Measurements from ENCODE around the gene CENPU. TPM values are rescaled to one million over a fixed set of nuclear protein-coding genes. Genes with fewer than 3 reads are reported as not detected.
"Not testable (repeated sequence)": the region's sequence is repeated elsewhere in the genome, so short reads cannot be mapped to it uniquely, and the experiment has no call there.

Gene CENPU
- polyA plus RNA-seq, 1 experiment = 8.0 TPM

GRCh38 chr4:184745831-184746795 lies 12.2 kb upstream of the CENPU start:
- H3K27me3 ChIP-seq (ENCODE audit: control insufficient read depth, insufficient read depth, low read length) = no peaks in the 10 kb centered on the region
- peaks cover 4% of the 10 kb centered on the region; the same call in 1 of the 2 replicates for H3K9me3 ChIP-seq (ENCODE audit: control insufficient read depth, insufficient read depth, low read length)
- H3K27ac ChIP-seq (ENCODE audit: low read depth, low read length) = no peak overlapping the region
- DNase-seq (ENCODE audit: low read depth, low spot score) = peak; percentile 58
- TF ChIP-seq CTCF (IDR thresholded peaks at IDR 0.05; ENCODE audit: low read depth, low read length) = peak; percentile 90
- no peak overlapping the region for H3K4me3 ChIP-seq (ENCODE audit: low read depth, low read length)
- ChIA-PET POLR2A (interaction anchor here (0.7 to 1.7 kb wide), 5 partner anchors 12 to 153 kb away, joined by 3 to 10 read pairs (median 4); partner anchors contain the start of gene CENPU), CTCF (interaction anchor here (0.6 to 2.7 kb wide), 59 partner anchors 10 to 483 kb away, joined by 3 to 32 read pairs (median 4); partner anchors contain the start of genes ACSL1, CASP3, CENPU and PRIMPOL)

- Histone ChIP-seq H3K4me3 (ENCODE audit: low read depth, low read length) (no peak overlapping the region), H3K9me3 (ENCODE audit: control insufficient read depth, insufficient read depth, low read length) (peaks cover 9% of the 10 kb centered on the region; the same call in 1 of the 2 replicates), H3K27ac (ENCODE audit: low read depth, low read length) (no peak overlapping the region), H3K27me3 (ENCODE audit: control insufficient read depth, insufficient read depth, low read length) (no peaks in the 10 kb centered on the region)
- ChIA-PET CTCF (no interaction called here), POLR2A (no interaction called here)
- no peak for TF ChIP-seq CTCF (IDR thresholded peaks at IDR 0.05; ENCODE audit: low read depth, low read length)
- DNase-seq (ENCODE audit: low read depth, low spot score) = no peak
Observed at GRCh38 chr4:184744236-184744635, 10.3 kb upstream of the CENPU start.

- Histone ChIP-seq H3K27ac (ENCODE audit: low read depth, low read length) (no peak overlapping the region), H3K27me3 (ENCODE audit: control insufficient read depth, insufficient read depth, low read length) (no peaks in the 10 kb centered on the region), H3K9me3 (ENCODE audit: control insufficient read depth, insufficient read depth, low read length) (peaks cover 9% of the 10 kb centered on the region; the same call in 1 of the 2 replicates), H3K4me3 (ENCODE audit: low read depth, low read length) (no peak overlapping the region)
- TF ChIP-seq CTCF (IDR thresholded peaks at IDR 0.05; ENCODE audit: low read depth, low read length) = no peak
- ChIA-PET CTCF (no interaction called here), POLR2A (no interaction called here)
- no peak for DNase-seq (ENCODE audit: low read depth, low spot score)
Observed at GRCh38 chr4:184743650-184744049, 9.8 kb upstream of the CENPU start.

- H3K27ac ChIP-seq (ENCODE audit: low read depth, low read length); DNase-seq (ENCODE audit: low read depth, low spot score); H3K9me3 ChIP-seq (ENCODE audit: control insufficient read depth, insufficient read depth, low read length); POLR2A ChIA-PET; H3K4me3 ChIP-seq (ENCODE audit: low read depth, low read length); H3K27me3 ChIP-seq (ENCODE audit: control insufficient read depth, insufficient read depth, low read length): not testable (repeated sequence)
- CTCF ChIA-PET = interaction anchor here (0.6 kb wide), 1 partner anchor 476 kb away, joined by 3 read pairs; no protein-coding TSS in a partner anchor
Observed at GRCh38 chr4:184741651-184742050, 7.8 kb upstream of the CENPU start.

GRCh38 chr4:184740980-184741391 lies 7.1 kb upstream of the CENPU start:
- ChIA-PET CTCF (interaction anchor here (0.6 kb wide), 1 partner anchor 475 kb away, joined by 3 read pairs; no protein-coding TSS in a partner anchor), POLR2A (no interaction called here)
- Histone ChIP-seq H3K4me3 (ENCODE audit: low read depth, low read length) (no peak overlapping the region), H3K27ac (ENCODE audit: low read depth, low read length) (no peak overlapping the region), H3K9me3 (ENCODE audit: control insufficient read depth, insufficient read depth, low read length) (peaks cover 9% of the 10 kb centered on the region; the same call in 1 of the 2 replicates), H3K27me3 (ENCODE audit: control insufficient read depth, insufficient read depth, low read length) (no peaks in the 10 kb centered on the region)
- DNase-seq (ENCODE audit: low read depth, low spot score) = no peak
- TF ChIP-seq CTCF (IDR thresholded peaks at IDR 0.05; ENCODE audit: low read depth, low read length) = no peak

GRCh38 chr4:184739575-184739974 lies 5.7 kb upstream of the CENPU start:
- H3K27me3 ChIP-seq (ENCODE audit: control insufficient read depth, insufficient read depth, low read length); POLR2A ChIA-PET; CTCF ChIA-PET; H3K4me3 ChIP-seq (ENCODE audit: low read depth, low read length); H3K27ac ChIP-seq (ENCODE audit: low read depth, low read length); H3K9me3 ChIP-seq (ENCODE audit: control insufficient read depth, insufficient read depth, low read length); DNase-seq (ENCODE audit: low read depth, low spot score): not testable (repeated sequence)

Data from AG04450 (cell line).